Upper lobe of left lung (tissue), 6 donors: ENCODE results near the gene THAP6. TPM values are rescaled to one million over a fixed set of nuclear protein-coding genes. Genes with fewer than 3 reads are reported as not detected.

Experiments used
- ATAC-seq, 2 donors: fragments of 200-7000 bp; cut with Tn5 transposase; one replicate each; pipeline ENCODE4 v1.9.1; 2022; ENCODE audit warnings: mild to moderate bottlenecking in 2 of 2, moderate library complexity in 2 of 2; ENCODE audit not compliant: low FRiP score in 2 of 2
- DNase-seq, 2 donors: peaks; one replicate each; pipeline ENCODE4 v3.0.0-alpha.2; 2019 to 2020
- H3K27ac ChIP-seq, 4 donors: fragments of 200-600 bp; sonication (generic); one replicate each; pipeline ENCODE4 v1.5.1; 2016 to 2019
- H3K27me3 ChIP-seq, 4 donors: fragments of 200-600 bp; sonication (generic); one replicate each; pipeline ENCODE4 v1.5.1; 2017 to 2019
- H3K36me3 ChIP-seq, 4 donors: fragments of 200-600 bp; sonication (generic); one replicate each; pipeline ENCODE4 v1.5.1; 2016 to 2019
- H3K4me1 ChIP-seq, 4 donors: fragments of 200-600 bp; sonication (generic); one replicate each; pipeline ENCODE4 v1.5.1; 2018 to 2019
- H3K4me3 ChIP-seq, 4 donors: fragments of 200-600 bp; sonication (generic); one replicate each; pipeline ENCODE4 v1.5.1; 2017 to 2019; ENCODE audit warnings: mild to moderate bottlenecking in 2 of 4, moderate library complexity in 1 of 4
- H3K9me3 ChIP-seq, 4 donors: fragments of 200-600 bp; sonication (generic); one replicate each; pipeline ENCODE4 v1.5.1; 2018 to 2019
- EP300 ChIP-seq, 4 donors: sonication (generic); formaldehyde crosslinking; IDR thresholded peaks; one replicate each; pipeline ENCODE4 v1.5.1; 2017; ENCODE audit warnings: antibody characterized with exemption in 4 of 4, control low read depth in 2 of 4
- POLR2A ChIP-seq, 4 donors: fragments of 450-650 bp; IDR thresholded peaks; one replicate each; pipeline ENCODE4 v1.5.1; 2016 to 2017; ENCODE audit warnings: antibody characterized with exemption in 4 of 4, mild to moderate bottlenecking in 2 of 4
- POLR2AphosphoS5 ChIP-seq, 2 donors: sonication (generic); formaldehyde crosslinking; IDR thresholded peaks; one replicate each; pipeline ENCODE4 v1.5.1; 2017; ENCODE audit warnings: antibody characterized with exemption in 2 of 2
- WGBS, 2 donors: methylation state at CpG; one replicate each; pipeline ENCODE4 v1.1.5; 2017 to 2018; 5-methylcytosine and 5-hydroxymethylcytosine counted together
- total RNA-seq, 6 donors: library from RNA; depleted of rRNA in 4 of 6; stranded (reverse); fragments of >200 nt in 4 of 6; gene quantifications; one replicate each; pipeline versions ENCODE4 v1.1.0 to v1.2.1, GENCODE V29; 2016 to 2021
- TF ChIP-seq, protein P1 (sequence below), 6 experiments: fragments of 450-650 bp in 4 of 6; fragments of 200-600 bp in 2 of 6; sonication (generic) in 2 of 6; IDR thresholded peaks; one replicate each; pipeline ENCODE4 v1.5.1; 2016 to 2019; ENCODE audit warnings: antibody characterized with exemption in 6 of 6
- donor health status: DM: no; HTN: no; CAD: no; lungs with moderate emphysema.
- donor health status: DM: no; HTN: yes; CAD: no; lungs with severe emphysema.

The THAP6 gene, protein sequence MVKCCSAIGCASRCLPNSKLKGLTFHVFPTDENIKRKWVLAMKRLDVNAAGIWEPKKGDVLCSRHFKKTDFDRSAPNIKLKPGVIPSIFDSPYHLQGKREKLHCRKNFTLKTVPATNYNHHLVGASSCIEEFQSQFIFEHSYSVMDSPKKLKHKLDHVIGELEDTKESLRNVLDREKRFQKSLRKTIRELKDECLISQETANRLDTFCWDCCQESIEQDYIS
- total RNA-seq: 10 to 100 TPM; 10.8 to 46.1 (median 15.1) TPM

DNA sequence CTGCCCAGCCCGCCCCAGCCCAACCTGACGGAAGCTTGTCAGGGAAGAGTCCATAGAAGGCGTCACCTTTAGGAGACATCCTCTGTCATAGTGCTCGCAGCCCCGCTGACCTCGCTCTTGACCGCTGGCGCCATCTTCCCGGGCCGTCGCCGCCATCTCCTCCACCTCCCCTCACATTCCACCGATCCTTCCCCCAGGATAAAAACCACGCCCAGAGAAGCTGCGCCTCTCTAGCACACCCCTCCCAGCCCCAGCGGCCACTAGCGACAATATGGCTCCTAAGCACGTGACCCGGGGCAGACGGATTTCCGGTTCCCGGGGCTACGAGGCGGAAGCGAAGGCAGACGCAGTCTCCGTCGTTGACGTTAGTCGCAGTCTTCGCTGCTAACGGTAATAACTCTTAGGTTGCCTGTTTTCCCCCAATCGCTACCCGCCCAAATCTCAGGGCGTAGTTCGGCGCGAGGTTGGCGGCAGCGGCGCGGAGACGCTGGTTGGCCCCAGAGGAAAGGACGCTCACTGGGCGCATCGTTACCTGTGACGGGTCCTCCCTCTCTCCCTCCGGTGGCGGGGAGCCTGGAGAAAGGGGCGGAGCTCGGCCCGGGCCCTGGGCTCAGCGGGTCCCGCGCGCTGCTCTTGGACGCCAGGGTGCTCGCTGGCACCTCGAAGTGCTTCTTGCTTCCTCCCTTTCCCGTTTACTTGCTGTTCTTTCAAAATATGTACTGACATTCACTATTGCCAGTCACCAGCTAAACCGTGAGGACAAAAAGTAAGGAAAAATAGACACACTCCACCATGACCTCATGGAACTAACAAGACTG, at the start of gene THAP6, which contains the start of gene RCHY1:
THAP6 (plus strand) TSS at position 343 of the 818 bp plus-strand sequence. CDS start 980 bp downstream, outside the sequence.
RCHY1 (minus strand) TSS at position 273 of the 818 bp plus-strand sequence; CDS start at position 156, 117 bp downstream.
- ATAC-seq (peak; percentile 99), DNase-seq (peak; percentile 95 to 97)
- peaks cover 3 to 23% (median 8%) of the 10 kb centered on the region in 4 donors for H3K36me3 ChIP-seq
- peak within 1 kb of the TSS; percentile 94 to 99 (median 97) for H3K27ac ChIP-seq
- no peaks in the 10 kb centered on the region for H3K27me3 ChIP-seq
- WGBS, 2 donors: 0% methylated on average over 17 to 47 of the region's 61 CpGs
- TF ChIP-seq POLR2AphosphoS5 (IDR thresholded peaks at IDR 0.05): peak; percentile 97
- peak in 1 of 4 donors; percentile 48 for TF ChIP-seq EP300 (IDR thresholded peaks at IDR 0.05)
- TF ChIP-seq POLR2A (IDR thresholded peaks at IDR 0.05): peak in 3 of 4 donors; percentile 62 to 93 (median 85)
- TF ChIP-seq, protein P1, sequence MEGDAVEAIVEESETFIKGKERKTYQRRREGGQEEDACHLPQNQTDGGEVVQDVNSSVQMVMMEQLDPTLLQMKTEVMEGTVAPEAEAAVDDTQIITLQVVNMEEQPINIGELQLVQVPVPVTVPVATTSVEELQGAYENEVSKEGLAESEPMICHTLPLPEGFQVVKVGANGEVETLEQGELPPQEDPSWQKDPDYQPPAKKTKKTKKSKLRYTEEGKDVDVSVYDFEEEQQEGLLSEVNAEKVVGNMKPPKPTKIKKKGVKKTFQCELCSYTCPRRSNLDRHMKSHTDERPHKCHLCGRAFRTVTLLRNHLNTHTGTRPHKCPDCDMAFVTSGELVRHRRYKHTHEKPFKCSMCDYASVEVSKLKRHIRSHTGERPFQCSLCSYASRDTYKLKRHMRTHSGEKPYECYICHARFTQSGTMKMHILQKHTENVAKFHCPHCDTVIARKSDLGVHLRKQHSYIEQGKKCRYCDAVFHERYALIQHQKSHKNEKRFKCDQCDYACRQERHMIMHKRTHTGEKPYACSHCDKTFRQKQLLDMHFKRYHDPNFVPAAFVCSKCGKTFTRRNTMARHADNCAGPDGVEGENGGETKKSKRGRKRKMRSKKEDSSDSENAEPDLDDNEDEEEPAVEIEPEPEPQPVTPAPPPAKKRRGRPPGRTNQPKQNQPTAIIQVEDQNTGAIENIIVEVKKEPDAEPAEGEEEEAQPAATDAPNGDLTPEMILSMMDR (IDR thresholded peaks at IDR 0.05): peak in 3 of 6 experiments; percentile 32 to 54 (median 33)
- peaks cover 39 to 54% (median 45%) of the 10 kb centered on the region in 4 donors for H3K4me1 ChIP-seq
- no peaks in the 10 kb centered on the region for H3K9me3 ChIP-seq
- H3K4me3 ChIP-seq: peak within 1 kb of the TSS; percentile 63 to 80 (median 76)

DNA sequence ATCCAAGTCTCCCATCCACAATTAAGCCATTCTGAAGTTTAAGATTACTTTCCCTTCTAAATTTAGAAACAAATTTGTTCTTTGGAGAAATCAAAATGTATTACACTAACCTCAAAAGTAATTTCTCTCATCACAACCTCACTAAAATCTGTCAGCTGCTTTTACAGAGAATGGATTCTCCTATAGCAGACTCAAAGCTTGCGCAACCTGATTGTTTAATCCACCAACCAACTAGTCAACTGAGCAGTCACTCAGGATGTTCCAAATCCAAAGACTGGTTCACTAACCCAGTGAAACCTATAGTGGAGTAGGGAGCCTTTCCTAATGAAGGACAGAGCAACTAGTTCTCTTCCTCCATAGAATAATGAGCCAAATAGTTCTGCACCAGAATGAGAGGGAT, 44.4 kb upstream of the THAP6 start:
- no peaks in the 10 kb centered on the region for H3K27me3 ChIP-seq
- no peak overlapping the region for H3K4me3 ChIP-seq
- ATAC-seq (no peak), DNase-seq (no peak)
- no peaks in the 10 kb centered on the region for H3K36me3 ChIP-seq
- H3K27ac ChIP-seq: no peak overlapping the region
- H3K9me3 ChIP-seq: no peaks in the 10 kb centered on the region
- WGBS, 2 donors: 93 to 94% methylated on average over 1 of the region's 1 CpG
- H3K4me1 ChIP-seq: no peaks in the 10 kb centered on the region
- TF ChIP-seq EP300 (IDR thresholded peaks at IDR 0.05) (no peak), POLR2AphosphoS5 (IDR thresholded peaks at IDR 0.05) (no peak), POLR2A (IDR thresholded peaks at IDR 0.05) (no peak)
- TF ChIP-seq, protein P1 (IDR thresholded peaks at IDR 0.05): no peak

DNA sequence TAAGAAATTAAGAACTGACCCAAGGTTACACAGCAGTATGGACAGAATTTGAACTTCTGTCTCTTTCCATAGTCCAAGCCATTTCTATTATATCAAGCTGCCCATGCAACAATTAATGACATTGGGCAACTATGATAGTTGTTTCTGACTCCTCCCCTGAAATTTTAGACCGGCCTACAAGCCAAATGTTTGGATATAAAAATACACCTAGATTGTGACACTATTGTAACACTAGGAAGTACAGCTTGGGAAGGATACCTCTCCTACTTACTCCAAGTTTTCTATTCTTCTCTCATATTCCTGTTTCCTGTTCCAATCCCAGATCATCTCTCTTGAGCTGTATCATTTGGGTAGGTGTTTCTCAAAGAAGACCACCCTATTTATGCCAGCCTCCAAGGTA, 43.5 kb upstream of the THAP6 start:
- ATAC-seq (no peak), DNase-seq (no peak)
- Histone ChIP-seq H3K27me3 (no peaks in the 10 kb centered on the region), H3K36me3 (no peaks in the 10 kb centered on the region), H3K9me3 (no peaks in the 10 kb centered on the region), H3K27ac (no peak overlapping the region), H3K4me3 (no peak overlapping the region), H3K4me1 (no peaks in the 10 kb centered on the region)
- TF ChIP-seq, protein P1 (IDR thresholded peaks at IDR 0.05): no peak
- TF ChIP-seq POLR2AphosphoS5 (IDR thresholded peaks at IDR 0.05) (no peak), EP300 (IDR thresholded peaks at IDR 0.05) (no peak), POLR2A (IDR thresholded peaks at IDR 0.05) (no peak)
- 95% methylated on average over 1 of the region's 1 CpG for WGBS, 2 donors

DNA sequence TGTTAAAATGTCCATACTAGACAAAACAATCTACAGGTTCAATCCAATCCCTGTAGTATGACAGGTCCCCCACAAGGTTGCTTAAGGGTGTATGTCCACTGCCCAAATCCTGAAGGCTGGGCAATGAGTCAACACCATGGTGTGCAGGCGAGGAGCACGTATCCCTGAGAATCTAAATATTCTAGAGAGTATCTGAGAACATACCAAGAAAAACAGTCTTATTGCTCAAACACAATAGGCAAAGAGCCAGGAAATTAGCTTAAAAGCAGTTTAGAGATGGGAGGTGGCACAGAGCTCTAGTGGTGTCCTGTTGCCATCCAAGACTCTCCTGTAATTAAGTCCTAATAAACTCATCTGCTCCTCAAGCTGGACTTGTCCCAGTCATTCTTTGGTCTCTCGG, 37.1 kb upstream of the THAP6 start:
- H3K27ac ChIP-seq: no peak overlapping the region
- H3K36me3 ChIP-seq: peaks cover 0 to 37% (median 7%) of the 10 kb centered on the region in 4 donors
- TF ChIP-seq, protein P1 (IDR thresholded peaks at IDR 0.05): no peak
- no peak for TF ChIP-seq POLR2AphosphoS5 (IDR thresholded peaks at IDR 0.05)
- TF ChIP-seq POLR2A (IDR thresholded peaks at IDR 0.05): no peak
- TF ChIP-seq EP300 (IDR thresholded peaks at IDR 0.05): no peak
- no peaks in the 10 kb centered on the region for H3K9me3 ChIP-seq
- 93% methylated on average over 3 of the region's 3 CpGs for WGBS, 2 donors
- no peaks in the 10 kb centered on the region for H3K4me1 ChIP-seq
- H3K4me3 ChIP-seq: no peak overlapping the region
- DNase-seq (no peak), ATAC-seq (no peak)
- no peaks in the 10 kb centered on the region for H3K27me3 ChIP-seq
